H1 (cell line): ENCODE results near the gene GRK5. TPM values are rescaled to one million over a fixed set of nuclear protein-coding genes. Genes with fewer than 3 reads are reported as not detected.

Experiments
- EZH2 ChIP-seq: fragments of 200-600 bp; sonication (generic); IDR thresholded peaks from 2 replicates; pipeline ENCODE4 v1.7.1; 2012; ENCODE audit warnings: low read depth, mild to moderate bottlenecking, moderate library complexity, low read length, inconsistent platforms; ENCODE audit not compliant: severe bottlenecking
- KDM1A ChIP-seq: fragments of 200-600, 300-600 bp; sonication (generic); IDR thresholded peaks from 2 replicates; pipeline ENCODE4 v1.7.1; 2016; ENCODE audit warnings: mild to moderate bottlenecking, low read length, borderline replicate concordance
- RFX5 ChIP-seq: IDR thresholded peaks from 2 replicates; pipeline ENCODE4 v1.6.1; 2011; ENCODE audit warnings: low read depth, low read length, improper control_type of control experiment, borderline replicate concordance
- SP2 ChIP-seq: IDR thresholded peaks from 2 replicates; pipeline ENCODE4 v1.6.1; 2012; ENCODE audit warnings: mild to moderate bottlenecking, low read length, inconsistent platforms
- SP4 ChIP-seq: IDR thresholded peaks from 2 replicates; pipeline ENCODE4 v1.6.1; 2012; ENCODE audit warnings: low read length, inconsistent platforms
- polyA plus RNA-seq, 7 experiments: library from polyadenylated mRNA; depleted of rRNA in 3 of 7; stranded (reverse) in 5 of 7; unstranded in 2 of 7; fragments of >200 nt in 5 of 7; fragments of 200-250 nt in 2 of 7; gene quantifications; 1 replicate in 5 of 7; 2 replicates in 1 of 7; 4 replicates in 1 of 7; pipeline versions ENCODE4 v1.2.1 to v1.2.3, GENCODE V29; 2011 to 2013; ENCODE audit warnings: missing spikeins in 2 of 7, mixed read lengths in 2 of 7
- total RNA-seq: library from RNA; stranded (reverse); fragmentation: NEBNext Ultra II Directional; extraction: Animal tissue kit (Norgen Biotek cat#: 25700); gene quantifications from 2 replicates; pipeline ENCODE4 v1.2.1, GENCODE V29; 2021

Gene GRK5
- total and polyA plus RNA-seq, 2 of the 8 experiments (the other 6 are each of a cell fraction or from before 2014, with no cell fraction given) = 0.54 to 2.5 TPM

GRCh38 chr10:119454990-119455389 is 247.6 kb downstream of the GRK5 start (continued):
- no peak for TF ChIP-seq SP2
- TF ChIP-seq KDM1A = no peak
- no peak for TF ChIP-seq SP4
- TF ChIP-seq EZH2 = no peak
- TF ChIP-seq RFX5 = no peak
